Skeletal muscle tissue (tissue), 4 donors: ENCODE measurements around the gene GNB5. TPM values are rescaled to one million over a fixed set of nuclear protein-coding genes. Genes with fewer than 3 reads are reported as not detected.

Experiments
- H3K27ac ChIP-seq: one replicate; pipeline ENCODE4 v1.7.0; 2013; ENCODE audit warnings: mild to moderate bottlenecking, low read depth, low read length, inconsistent platforms
- H3K27me3 ChIP-seq, 3 donors: one replicate each; pipeline ENCODE4 v1.7.0; 2013; ENCODE audit warnings: low read length in 3 of 3; ENCODE audit not compliant: control insufficient read depth in 3 of 3, insufficient read depth in 3 of 3
- H3K36me3 ChIP-seq, 3 donors: one replicate each; pipeline ENCODE4 v1.7.0; 2013; ENCODE audit warnings: low read length in 3 of 3; ENCODE audit not compliant: control insufficient read depth in 3 of 3, insufficient read depth in 3 of 3
- H3K4me1 ChIP-seq, 3 donors: one replicate each; pipeline ENCODE4 v1.7.0; 2013; ENCODE audit warnings: low read length in 3 of 3, mild to moderate bottlenecking in 3 of 3; ENCODE audit not compliant: control insufficient read depth in 3 of 3, insufficient read depth in 3 of 3
- H3K4me3 ChIP-seq, 3 donors: one replicate each; pipeline ENCODE4 v1.7.0; 2013; ENCODE audit warnings: low read length in 3 of 3
- H3K9ac ChIP-seq, 3 donors: one replicate each; pipeline ENCODE4 v1.7.0; 2013; ENCODE audit warnings: low read length in 3 of 3, mild to moderate bottlenecking in 3 of 3, moderate library complexity in 2 of 3, low read depth in 1 of 3
- H3K9me3 ChIP-seq, 3 donors: one replicate each; pipeline ENCODE4 v1.7.0; 2013; ENCODE audit warnings: low read length in 3 of 3; ENCODE audit not compliant: control insufficient read depth in 3 of 3
- total RNA-seq: library from RNA; depleted of rRNA; stranded (reverse); fragments of >200 nt; gene quantifications from one replicate; pipeline ENCODE4 v1.2.3, GENCODE V29; 2014
- donor health status: Osteomylitis.

GNB5 gene
- total RNA-seq, 1 donor from 2014 or later = 2.6 TPM

DNA sequence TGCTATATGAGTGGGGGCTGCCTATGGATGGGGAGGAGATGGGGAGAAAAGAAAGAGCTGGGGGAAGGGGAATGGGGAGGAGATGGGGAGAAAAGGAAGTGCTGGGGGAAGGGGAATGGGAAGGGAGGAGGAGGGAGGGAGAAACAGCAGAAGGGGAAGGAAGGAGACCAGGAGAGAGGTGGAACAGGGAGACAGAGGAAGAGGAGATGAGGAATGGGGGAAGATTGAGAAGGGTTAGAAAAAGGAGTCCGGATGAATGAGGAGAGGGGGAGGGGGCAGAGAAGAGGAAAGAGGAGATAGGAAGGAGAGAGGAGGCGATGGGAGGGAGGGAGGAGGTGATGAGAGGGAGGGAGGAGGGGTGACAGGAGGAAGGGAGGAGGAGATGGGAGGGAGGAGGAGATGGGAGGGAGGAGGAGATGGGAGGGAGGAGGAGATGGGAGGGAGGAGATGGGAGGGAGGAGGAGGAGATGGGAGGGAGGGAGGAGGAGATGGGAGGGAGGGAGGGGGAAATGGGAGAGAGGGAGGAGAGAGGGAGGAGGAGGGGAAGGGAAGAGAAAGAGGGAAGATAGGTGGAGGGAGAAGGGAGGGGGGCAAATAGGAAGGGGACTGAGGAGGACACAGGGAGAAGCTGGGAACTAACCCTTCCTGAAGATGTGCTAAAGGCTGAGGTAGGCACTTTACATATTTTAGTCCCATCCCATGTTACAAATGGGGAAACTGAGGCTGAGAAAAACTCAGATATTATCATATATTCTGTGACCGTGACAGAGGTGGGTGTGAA, 72.0 kb downstream of the GNB5 start:
- Histone ChIP-seq H3K9me3 (no peaks in the 10 kb centered on the region), H3K27ac (no peak overlapping the region), H3K4me1 (no peaks in the 10 kb centered on the region), H3K27me3 (peaks cover 0 to 3% (median 0%) of the 10 kb centered on the region in 3 donors), H3K9ac (no peak overlapping the region), H3K4me3 (no peak overlapping the region), H3K36me3 (no peaks in the 10 kb centered on the region)

DNA sequence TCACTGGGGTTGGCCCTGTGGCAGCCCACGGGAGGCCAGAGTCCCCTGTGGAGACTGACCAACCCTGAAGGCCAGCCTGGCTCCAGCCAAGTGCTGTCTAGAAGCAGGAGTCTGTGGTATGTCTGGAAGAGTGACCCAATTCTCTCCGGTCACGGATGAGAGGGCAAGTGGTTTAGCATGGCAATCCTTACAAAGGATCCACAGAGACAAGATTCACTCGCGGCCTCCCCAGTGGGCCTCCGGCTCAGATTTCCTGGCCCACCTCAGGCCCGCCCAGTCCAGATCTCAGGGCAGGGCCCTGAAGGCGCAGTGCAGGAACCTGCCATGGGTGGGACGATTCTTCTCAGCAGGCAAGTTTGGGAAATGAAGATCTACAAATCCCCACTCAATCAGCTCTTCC, 73.6 kb downstream of the GNB5 start:
- Histone ChIP-seq H3K4me1 (no peaks in the 10 kb centered on the region), H3K36me3 (no peaks in the 10 kb centered on the region), H3K27ac (no peak overlapping the region), H3K4me3 (no peak overlapping the region), H3K27me3 (peaks cover 0 to 3% (median 0%) of the 10 kb centered on the region in 3 donors), H3K9me3 (no peaks in the 10 kb centered on the region), H3K9ac (no peak overlapping the region)

DNA sequence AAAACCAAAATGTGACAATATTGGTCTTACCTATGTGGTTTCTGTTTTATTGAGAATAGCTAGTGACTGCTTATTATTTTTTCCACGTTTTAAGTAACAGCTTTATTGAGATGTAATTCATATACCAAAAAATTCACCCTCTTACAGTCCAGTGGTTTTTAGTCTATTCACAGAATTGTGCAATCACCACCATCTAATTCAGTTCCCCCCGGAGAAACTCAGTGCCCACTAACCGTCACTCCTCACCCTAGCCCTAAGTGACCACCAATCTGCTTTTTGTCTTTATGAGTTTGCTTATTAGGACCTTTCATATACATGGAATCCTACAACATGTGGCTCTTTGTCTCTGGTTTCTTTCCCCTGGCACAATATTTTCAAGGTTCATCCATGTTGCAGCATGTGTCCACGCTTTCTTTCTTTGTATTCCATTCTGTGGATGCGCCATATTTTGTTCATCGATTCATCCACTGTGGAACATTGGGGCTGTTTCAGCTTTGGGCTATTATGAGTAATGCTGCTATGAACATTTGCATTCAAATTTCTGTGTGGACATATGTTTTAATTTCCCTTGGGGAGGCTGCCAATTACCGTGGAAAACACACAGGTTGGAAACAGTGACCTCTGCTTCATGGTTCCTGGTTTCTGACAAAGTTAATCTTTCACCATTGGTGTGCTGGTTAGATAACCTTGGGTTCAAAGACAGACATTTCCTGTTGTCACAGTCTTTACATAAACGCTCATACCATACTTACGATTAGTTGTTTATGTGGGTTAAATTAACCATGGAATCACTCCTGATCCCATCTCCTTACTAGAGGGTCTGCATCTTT, 75.4 kb downstream of the GNB5 start:
- H3K27me3 ChIP-seq = peaks cover 11 to 20% (median 12%) of the 10 kb centered on the region in 3 donors
- H3K36me3 ChIP-seq = no peaks in the 10 kb centered on the region
- H3K9ac ChIP-seq = no peak overlapping the region
- no peaks in the 10 kb centered on the region for H3K9me3 ChIP-seq
- peaks cover 0 to 3% (median 0%) of the 10 kb centered on the region in 3 donors for H3K4me1 ChIP-seq
- no peak overlapping the region for H3K27ac ChIP-seq
- H3K4me3 ChIP-seq = no peak overlapping the region

DNA sequence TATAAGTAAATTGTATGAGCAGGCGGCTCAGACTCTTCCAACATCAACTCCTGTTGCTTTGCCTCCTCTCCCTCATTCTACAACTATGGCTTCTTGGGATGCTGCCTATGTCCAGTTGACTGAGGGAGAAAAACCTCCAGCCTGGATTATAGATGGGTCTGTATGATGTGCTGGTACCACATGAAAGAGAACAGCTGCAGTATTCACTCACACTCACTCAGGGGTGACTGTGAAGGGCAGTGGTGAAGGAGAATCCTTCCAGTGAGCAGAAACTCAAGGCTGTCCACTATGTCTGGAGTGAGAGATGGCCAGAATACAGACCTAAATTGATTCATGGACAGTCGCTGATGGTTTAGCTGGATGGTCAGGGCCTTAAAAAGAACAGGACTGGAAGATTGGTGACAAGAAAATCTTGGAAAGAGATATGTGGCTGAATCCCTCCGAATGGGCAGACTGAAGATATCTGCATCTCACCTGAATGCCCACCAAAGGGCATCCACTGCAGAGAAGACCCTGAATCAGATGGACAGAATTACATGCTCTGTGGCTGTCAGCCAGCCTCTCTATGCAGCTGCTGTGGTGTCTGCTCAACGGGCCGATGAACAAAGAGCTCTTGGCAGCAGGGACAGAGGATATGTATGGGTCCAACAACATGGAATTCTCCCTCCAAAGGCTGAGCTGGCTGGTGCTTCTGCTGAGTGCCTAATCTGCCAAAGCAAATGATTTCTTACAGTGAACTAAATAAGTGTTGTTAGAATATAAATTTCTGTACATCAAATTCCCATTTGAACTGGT, 76.7 kb downstream of the GNB5 start:
- Histone ChIP-seq H3K9me3 (no peaks in the 10 kb centered on the region), H3K36me3 (no peaks in the 10 kb centered on the region), H3K27me3 (peaks cover 11 to 24% (median 22%) of the 10 kb centered on the region in 3 donors), H3K4me1 (peaks cover 0 to 3% (median 0%) of the 10 kb centered on the region in 3 donors), H3K4me3 (no peak overlapping the region), H3K27ac (no peak overlapping the region), H3K9ac (no peak overlapping the region)

DNA sequence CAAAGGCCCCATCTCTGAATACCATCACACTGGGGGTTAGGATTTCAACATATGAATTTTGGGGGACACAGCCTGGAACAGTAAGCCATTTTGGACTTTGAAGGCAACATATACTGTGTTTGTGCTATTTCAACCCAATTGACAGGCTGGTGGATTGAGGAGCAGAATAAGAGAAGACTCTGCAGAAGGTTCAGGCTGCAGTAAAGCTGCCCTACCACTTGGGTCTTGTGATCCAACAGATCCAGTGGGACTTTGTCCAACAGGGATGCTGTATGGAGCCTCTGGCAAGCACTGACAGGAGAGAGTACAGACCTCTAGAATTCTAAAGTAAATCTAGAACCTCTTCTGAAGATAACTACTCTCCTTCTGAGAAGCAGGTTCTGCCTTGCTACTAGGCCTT, 77.5 kb downstream of the GNB5 start:
- Histone ChIP-seq H3K27ac (no peak overlapping the region), H3K4me1 (peaks cover 0 to 3% (median 0%) of the 10 kb centered on the region in 3 donors), H3K36me3 (no peaks in the 10 kb centered on the region), H3K27me3 (peaks cover 11 to 24% (median 22%) of the 10 kb centered on the region in 3 donors), H3K4me3 (no peak overlapping the region), H3K9ac (no peak overlapping the region), H3K9me3 (no peaks in the 10 kb centered on the region)

DNA sequence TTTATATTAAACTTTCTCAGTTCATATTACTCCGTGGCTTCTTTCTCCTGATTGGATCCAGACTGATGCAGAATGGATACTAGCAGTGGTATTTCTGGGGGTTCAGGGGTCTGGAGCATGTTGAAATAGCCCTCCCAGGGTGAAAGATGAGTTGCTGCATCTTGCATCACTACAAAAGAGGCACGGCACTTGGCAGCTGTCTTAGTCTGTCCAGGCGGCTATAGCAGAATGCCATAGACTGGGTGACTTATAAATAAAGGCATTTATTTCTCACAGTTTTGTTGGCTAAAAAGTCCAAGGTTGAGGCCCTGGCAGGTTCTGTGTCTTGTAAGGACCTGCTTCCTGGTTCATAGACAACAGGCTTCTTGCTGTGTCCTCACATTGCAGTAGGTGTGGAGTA, 78.0 kb downstream of the GNB5 start:
- H3K4me1 ChIP-seq = peaks cover 0 to 3% (median 0%) of the 10 kb centered on the region in 3 donors
- H3K27me3 ChIP-seq = peaks cover 11 to 24% (median 22%) of the 10 kb centered on the region in 3 donors
- no peaks in the 10 kb centered on the region for H3K9me3 ChIP-seq
- H3K36me3 ChIP-seq = no peaks in the 10 kb centered on the region
- H3K9ac ChIP-seq = no peak overlapping the region
- H3K4me3 ChIP-seq = no peak overlapping the region
- H3K27ac ChIP-seq = no peak overlapping the region

DNA sequence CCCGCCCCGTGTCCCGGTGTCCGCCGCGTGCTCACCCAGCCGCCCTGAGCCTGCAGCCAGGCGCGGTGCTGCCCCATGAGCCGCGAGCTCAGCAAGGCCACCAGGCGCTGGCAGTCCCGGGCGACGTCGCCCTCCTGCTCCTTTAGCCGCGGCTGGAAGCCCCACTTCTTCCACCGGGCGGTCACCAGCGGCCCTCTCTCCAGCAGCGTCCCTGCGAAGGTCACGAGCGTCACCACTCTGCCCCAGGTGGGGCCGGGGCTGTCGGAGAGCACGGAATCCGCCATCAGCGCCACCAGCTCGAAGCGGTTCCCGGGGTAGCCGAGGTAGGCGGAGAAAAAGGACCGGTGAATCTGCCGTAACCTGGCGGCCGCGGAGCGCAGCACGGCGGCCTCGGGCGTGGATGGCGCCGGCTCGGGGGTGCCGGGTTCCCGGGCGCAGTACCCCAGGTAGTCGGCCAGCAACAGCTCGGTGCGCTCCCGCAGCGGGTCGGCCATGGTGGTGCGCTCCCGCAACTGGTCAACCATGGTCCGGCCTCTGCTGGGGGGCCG, 78.9 kb downstream of the GNB5 start:
- peaks cover 11 to 24% (median 22%) of the 10 kb centered on the region in 3 donors for H3K27me3 ChIP-seq
- H3K36me3 ChIP-seq = no peaks in the 10 kb centered on the region
- peak overlapping the region in 1 of 3 donors; percentile 50 for H3K9ac ChIP-seq
- peak overlapping the region; percentile 19 to 49 (median 49) for H3K4me3 ChIP-seq
- H3K4me1 ChIP-seq = peaks cover 0 to 3% (median 0%) of the 10 kb centered on the region in 3 donors
- H3K9me3 ChIP-seq = no peaks in the 10 kb centered on the region
- H3K27ac ChIP-seq = no peak overlapping the region

DNA sequence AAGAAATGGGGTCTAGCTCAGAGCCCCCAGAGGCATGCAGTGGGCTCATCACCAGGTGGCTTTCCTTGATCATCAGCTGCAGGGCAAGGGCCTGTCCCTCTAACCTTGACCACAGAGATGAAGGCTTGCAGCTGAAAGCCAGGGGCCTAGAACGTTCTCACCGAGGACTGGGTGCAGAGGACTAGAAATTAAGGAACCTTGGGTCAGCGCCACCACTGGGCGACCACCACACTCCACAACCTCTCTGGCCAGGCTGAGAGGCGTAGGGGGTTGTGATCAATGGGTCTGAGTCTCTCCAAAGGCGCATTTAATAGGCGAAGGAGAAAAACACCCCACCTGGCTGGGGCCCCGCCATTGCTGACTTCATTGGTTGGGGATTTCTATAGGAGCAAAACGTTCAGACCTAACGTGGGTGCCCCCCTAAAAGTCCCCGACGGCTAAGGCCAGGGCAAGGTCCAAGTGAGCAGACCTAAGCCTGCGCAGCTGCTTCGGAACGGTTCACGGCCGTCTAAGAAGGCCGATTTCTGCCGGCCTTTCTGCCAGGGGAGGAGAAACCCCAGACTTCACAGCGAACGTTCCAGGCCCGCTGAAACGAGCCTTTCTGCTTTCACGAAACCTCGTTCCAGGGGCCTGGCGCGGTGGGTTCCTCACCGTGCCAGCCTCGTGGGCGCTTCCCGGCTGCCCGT, 79.5 kb downstream of the GNB5 start:
- Histone ChIP-seq H3K9ac (peak overlapping the region in 1 of 3 donors; percentile 50), H3K4me3 (peak overlapping the region in 1 of 3 donors; percentile 19), H3K27me3 (peaks cover 11 to 24% (median 22%) of the 10 kb centered on the region in 3 donors)

More for the DNA sequence above, 79.5 kb downstream of the GNB5 start:
- Histone ChIP-seq H3K27ac (no peak overlapping the region), H3K4me1 (peaks cover 0 to 3% (median 0%) of the 10 kb centered on the region in 3 donors), H3K36me3 (no peaks in the 10 kb centered on the region), H3K9me3 (no peaks in the 10 kb centered on the region)
